ENCODE data around the gene RFPL1. TPM values are rescaled to one million over a fixed set of nuclear protein-coding genes. Genes with fewer than 3 reads are reported as not detected.

RFPL1 gene
- total RNA-seq, 2 donors from 2014 or later = not detected

GRCh38 chr22:29447906-29448305 lies 9.5 kb downstream of the RFPL1 start:
- Mint-ChIP-seq H3K27me3 (ENCODE audit: low read depth) (peaks cover 7% of the 10 kb centered on the region), H3K4me3 (no peak overlapping the region), H3K4me1 (ENCODE audit: low read depth) (no peaks in the 10 kb centered on the region), H3K36me3 (ENCODE audit: insufficient read depth in 2 of 2) (no peaks in the 10 kb centered on the region), H3K27ac (no peak overlapping the region), H3K9me3 (no peaks in the 10 kb centered on the region)
- no peak for DNase-seq
- no peak for ATAC-seq (replicated peaks in 1 of 2)

GRCh38 chr22:29449296-29449875 lies 11.0 kb downstream of the RFPL1 start:
- ATAC-seq (replicated peaks in 1 of 2) (no peak), DNase-seq (no peak)
- no peaks in the 10 kb centered on the region for H3K4me1 Mint-ChIP-seq (ENCODE audit: low read depth)
- no peaks in the 10 kb centered on the region for H3K36me3 Mint-ChIP-seq (ENCODE audit: insufficient read depth in 2 of 2)
- no peaks in the 10 kb centered on the region for H3K27me3 Mint-ChIP-seq (ENCODE audit: low read depth)
- no peak overlapping the region for H3K4me3 Mint-ChIP-seq
- no peaks in the 10 kb centered on the region for H3K9me3 Mint-ChIP-seq
- H3K27ac Mint-ChIP-seq = no peak overlapping the region

- DNase-seq (no peak), ATAC-seq (replicated peaks in 1 of 2) (no peak)
- no peaks in the 10 kb centered on the region for H3K4me1 Mint-ChIP-seq (ENCODE audit: low read depth)
- no peaks in the 10 kb centered on the region for H3K9me3 Mint-ChIP-seq
- no peaks in the 10 kb centered on the region for H3K36me3 Mint-ChIP-seq (ENCODE audit: insufficient read depth in 2 of 2)
- H3K27me3 Mint-ChIP-seq (ENCODE audit: low read depth) = no peaks in the 10 kb centered on the region
- H3K4me3 Mint-ChIP-seq = no peak overlapping the region
- H3K27ac Mint-ChIP-seq = no peak overlapping the region
These were observed 11.8 kb downstream of the RFPL1 start for GRCh38 chr22:29450222-29450621.

- no peaks in the 10 kb centered on the region for H3K9me3 Mint-ChIP-seq
- H3K4me1 Mint-ChIP-seq (ENCODE audit: low read depth) = no peaks in the 10 kb centered on the region
- H3K27ac Mint-ChIP-seq = peak overlapping the region; percentile 58
- H3K36me3 Mint-ChIP-seq (ENCODE audit: insufficient read depth in 2 of 2) = no peaks in the 10 kb centered on the region
- no peaks in the 10 kb centered on the region for H3K27me3 Mint-ChIP-seq (ENCODE audit: low read depth)
- DNase-seq (no peak), ATAC-seq (replicated peaks in 1 of 2) (no peak)
- H3K4me3 Mint-ChIP-seq = no peak overlapping the region
These were observed 13.5 kb downstream of the RFPL1 start for GRCh38 chr22:29451863-29452262.

GRCh38 chr22:29454276-29454675 lies 15.9 kb downstream of the RFPL1 start:
- Mint-ChIP-seq H3K9me3 (no peaks in the 10 kb centered on the region), H3K4me1 (ENCODE audit: low read depth) (no peaks in the 10 kb centered on the region), H3K27ac (no peak overlapping the region), H3K27me3 (ENCODE audit: low read depth) (no peaks in the 10 kb centered on the region), H3K4me3 (no peak overlapping the region), H3K36me3 (ENCODE audit: insufficient read depth in 2 of 2) (no peaks in the 10 kb centered on the region)
- DNase-seq (no peak), ATAC-seq (replicated peaks in 1 of 2) (no peak)

- ATAC-seq (replicated peaks in 1 of 2) = no peak
- no peaks in the 10 kb centered on the region for H3K4me1 Mint-ChIP-seq (ENCODE audit: low read depth)
These were observed 17.9 kb downstream of the RFPL1 start for GRCh38 chr22:29456211-29456671.

GRCh38 chr22:29457730-29458129 lies 19.3 kb downstream of the RFPL1 start:
- Mint-ChIP-seq H3K27me3 (ENCODE audit: low read depth) (no peaks in the 10 kb centered on the region), H3K36me3 (ENCODE audit: insufficient read depth in 2 of 2) (no peaks in the 10 kb centered on the region), H3K9me3 (no peaks in the 10 kb centered on the region), H3K27ac (no peak overlapping the region), H3K4me1 (ENCODE audit: low read depth) (no peaks in the 10 kb centered on the region), H3K4me3 (no peak overlapping the region)
- peak in 1 of 2 donors; percentile 46 for ATAC-seq (replicated peaks in 1 of 2)
- peak in 1 of 2 donors; percentile 11 for DNase-seq

More at GRCh38 chr22:29456211-29456671, 17.9 kb downstream of the RFPL1 start:
- Mint-ChIP-seq H3K27me3 (ENCODE audit: low read depth) (no peaks in the 10 kb centered on the region), H3K9me3 (no peaks in the 10 kb centered on the region), H3K36me3 (ENCODE audit: insufficient read depth in 2 of 2) (no peaks in the 10 kb centered on the region), H3K4me3 (no peak overlapping the region), H3K27ac (no peak overlapping the region)
- no peak for DNase-seq

- ATAC-seq (replicated peaks in 1 of 2) = no peak
- Mint-ChIP-seq H3K27me3 (ENCODE audit: low read depth) (no peaks in the 10 kb centered on the region), H3K4me1 (ENCODE audit: low read depth) (no peaks in the 10 kb centered on the region), H3K27ac (no peak overlapping the region), H3K9me3 (no peaks in the 10 kb centered on the region), H3K4me3 (no peak overlapping the region), H3K36me3 (ENCODE audit: insufficient read depth in 2 of 2) (no peaks in the 10 kb centered on the region)
- DNase-seq = no peak
These were observed 20.2 kb downstream of the RFPL1 start for GRCh38 chr22:29458551-29458950.

- ATAC-seq (replicated peaks in 1 of 2) (no peak), DNase-seq (no peak)
- no peaks in the 10 kb centered on the region for H3K27me3 Mint-ChIP-seq (ENCODE audit: low read depth)
- no peaks in the 10 kb centered on the region for H3K36me3 Mint-ChIP-seq (ENCODE audit: insufficient read depth in 2 of 2)
- no peaks in the 10 kb centered on the region for H3K4me1 Mint-ChIP-seq (ENCODE audit: low read depth)
- H3K9me3 Mint-ChIP-seq = no peaks in the 10 kb centered on the region
- no peak overlapping the region for H3K4me3 Mint-ChIP-seq
- H3K27ac Mint-ChIP-seq = no peak overlapping the region
These were observed 21.4 kb downstream of the RFPL1 start for GRCh38 chr22:29459773-29460172.

GRCh38 chr22:29461263-29461662 lies 22.9 kb downstream of the RFPL1 start:
- Mint-ChIP-seq H3K27me3 (ENCODE audit: low read depth) (no peaks in the 10 kb centered on the region), H3K4me3 (no peak overlapping the region), H3K4me1 (ENCODE audit: low read depth) (no peaks in the 10 kb centered on the region), H3K36me3 (ENCODE audit: insufficient read depth in 2 of 2) (no peaks in the 10 kb centered on the region), H3K9me3 (no peaks in the 10 kb centered on the region), H3K27ac (no peak overlapping the region)
- DNase-seq (no peak), ATAC-seq (replicated peaks in 1 of 2) (no peak)

- no peak overlapping the region for H3K4me3 Mint-ChIP-seq
- H3K27ac Mint-ChIP-seq = no peak overlapping the region
- no peaks in the 10 kb centered on the region for H3K9me3 Mint-ChIP-seq
- no peak for DNase-seq
- no peaks in the 10 kb centered on the region for H3K36me3 Mint-ChIP-seq (ENCODE audit: insufficient read depth in 2 of 2)
- no peaks in the 10 kb centered on the region for H3K4me1 Mint-ChIP-seq (ENCODE audit: low read depth)
- no peak for ATAC-seq (replicated peaks in 1 of 2)
- peaks cover 11% of the 10 kb centered on the region for H3K27me3 Mint-ChIP-seq (ENCODE audit: low read depth)
These were observed 25.2 kb downstream of the RFPL1 start for GRCh38 chr22:29463629-29464028.

GRCh38 chr22:29464581-29464980 lies 26.2 kb downstream of the RFPL1 start:
- DNase-seq (no peak), ATAC-seq (replicated peaks in 1 of 2) (no peak)
- H3K4me1 Mint-ChIP-seq (ENCODE audit: low read depth) = no peaks in the 10 kb centered on the region
- H3K27me3 Mint-ChIP-seq (ENCODE audit: low read depth) = peaks cover 17% of the 10 kb centered on the region
- no peaks in the 10 kb centered on the region for H3K9me3 Mint-ChIP-seq
- no peaks in the 10 kb centered on the region for H3K36me3 Mint-ChIP-seq (ENCODE audit: insufficient read depth in 2 of 2)
- H3K27ac Mint-ChIP-seq = no peak overlapping the region
- no peak overlapping the region for H3K4me3 Mint-ChIP-seq

GRCh38 chr22:29469755-29470154 lies 31.4 kb downstream of the RFPL1 start:
- ATAC-seq (replicated peaks in 1 of 2) (no peak), DNase-seq (no peak)
- Mint-ChIP-seq H3K36me3 (ENCODE audit: insufficient read depth in 2 of 2) (no peaks in the 10 kb centered on the region), H3K9me3 (no peaks in the 10 kb centered on the region), H3K27ac (no peak overlapping the region), H3K4me3 (peak overlapping the region; percentile 63 to 69), H3K4me1 (ENCODE audit: low read depth) (no peaks in the 10 kb centered on the region), H3K27me3 (ENCODE audit: low read depth) (peaks cover 23% of the 10 kb centered on the region)

- Mint-ChIP-seq H3K4me1 (ENCODE audit: low read depth) (no peaks in the 10 kb centered on the region), H3K9me3 (no peaks in the 10 kb centered on the region), H3K4me3 (peak overlapping the region; percentile 63 to 69), H3K27me3 (ENCODE audit: low read depth) (peaks cover 23% of the 10 kb centered on the region), H3K36me3 (ENCODE audit: insufficient read depth in 2 of 2) (no peaks in the 10 kb centered on the region), H3K27ac (no peak overlapping the region)
- DNase-seq = peak; percentile 77 to 82
- ATAC-seq (replicated peaks in 1 of 2) = peak; percentile 90 to 91
These were observed 31.9 kb downstream of the RFPL1 start for GRCh38 chr22:29470159-29470855.
